ENCODE results near the gene AHCTF1. TPM values are rescaled to one million over a fixed set of nuclear protein-coding genes. Genes with fewer than 3 reads are reported as not detected.
"Not testable (repeated sequence)": the region's sequence is repeated elsewhere in the genome, so short reads cannot be mapped to it uniquely, and the experiment has no call there.

AHCTF1 gene
- total and polyA plus RNA-seq, 7 experiments from 2014 or later, result 19.0 to 66.5 (median 53.6) TPM

DNA sequence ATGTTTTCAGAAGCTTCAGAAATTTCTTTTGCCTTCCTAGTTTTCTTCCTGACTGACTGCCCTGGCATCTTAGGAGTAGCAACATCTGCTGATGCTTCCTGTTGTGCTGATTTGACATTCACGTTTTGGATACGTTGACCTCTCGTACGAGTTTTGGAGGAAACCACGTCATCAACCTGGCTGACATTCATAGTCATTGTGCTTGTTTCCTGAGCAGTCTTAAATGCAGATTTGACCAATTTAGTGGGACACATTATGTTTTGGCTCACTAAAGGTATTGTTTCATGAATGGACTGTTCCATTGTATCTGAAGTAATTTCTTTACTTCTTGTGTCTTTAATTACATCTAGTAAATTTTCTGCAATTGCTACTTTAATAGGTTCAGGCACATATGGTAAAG is 81.1 kb downstream of the AHCTF1 start:
- POLR2A ChIA-PET; H3K4me1 Mint-ChIP-seq; H3K9me3 Mint-ChIP-seq; H3K4me3 Mint-ChIP-seq; H3K27me3 Mint-ChIP-seq; H3K27ac Mint-ChIP-seq; H3K4me1 ChIP-seq (ENCODE audit: control insufficient read depth in 2 of 2, insufficient read depth in 2 of 2, low read length in 2 of 2); intact Hi-C loops (cut with micrococcal nuclease); H3K9me3 ChIP-seq (ENCODE audit: control insufficient read depth in 2 of 3, low read length in 3 of 3); CTCF ChIA-PET; H3K27ac ChIP-seq (ENCODE audit: low read depth, low read length); DNase-seq; ATAC-seq; H3K27me3 ChIP-seq (ENCODE audit: control insufficient read depth in 2 of 2, insufficient read depth in 2 of 2, low read length in 2 of 2); H3K4me3 ChIP-seq (ENCODE audit: low read length): not testable (repeated sequence)
- H3K36me3 Mint-ChIP-seq, result peaks cover 4 to 66% (median 42%) of the 10 kb centered on the region in 5 donors
- peaks cover 17 to 71% (median 26%) of the 10 kb centered on the region in 3 experiments for H3K36me3 ChIP-seq (ENCODE audit: control insufficient read depth in 2 of 3, insufficient read depth in 3 of 3, low read length in 3 of 3)

DNA sequence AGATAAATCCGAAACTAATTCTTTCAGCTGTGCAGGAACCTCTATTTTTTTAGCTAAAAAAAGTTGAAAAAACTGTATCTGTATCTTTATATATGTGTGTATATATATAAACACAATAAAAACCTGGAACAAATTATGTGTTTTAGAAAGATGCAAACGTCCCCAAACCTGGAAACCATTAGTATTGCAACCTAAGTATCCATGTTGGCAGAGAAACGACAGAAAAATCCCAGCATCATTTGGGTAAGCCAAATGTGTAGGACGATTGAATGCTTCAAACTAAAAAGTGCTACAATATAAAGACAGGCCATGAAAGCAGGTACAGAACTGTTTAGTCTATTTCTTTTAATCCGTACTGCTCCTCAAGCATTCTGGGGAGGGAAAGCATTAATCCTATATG is 87.9 kb downstream of the AHCTF1 start:
- Histone ChIP-seq H3K27me3 (ENCODE audit: control insufficient read depth in 2 of 2, insufficient read depth in 2 of 2, low read length in 2 of 2) (no peaks in the 10 kb centered on the region), H3K36me3 (ENCODE audit: control insufficient read depth in 2 of 3, insufficient read depth in 3 of 3, low read length in 3 of 3) (peaks cover 10 to 66% (median 10%) of the 10 kb centered on the region in 3 experiments), H3K27ac (ENCODE audit: low read depth, low read length) (no peak overlapping the region), H3K9me3 (ENCODE audit: control insufficient read depth in 2 of 3, low read length in 3 of 3) (no peaks in the 10 kb centered on the region), H3K4me1 (ENCODE audit: control insufficient read depth in 2 of 2, insufficient read depth in 2 of 2, low read length in 2 of 2) (no peaks in the 10 kb centered on the region), H3K4me3 (ENCODE audit: low read length) (no peak overlapping the region)
- Mint-ChIP-seq H3K36me3 (peaks cover 5 to 47% (median 32%) of the 10 kb centered on the region in 5 donors), H3K9me3 (peaks cover 0 to 2% (median 0%) of the 10 kb centered on the region in 11 donors), H3K27ac (no peak overlapping the region), H3K4me3 (no peak overlapping the region), H3K4me1 (peaks cover 0 to 5% (median 0%) of the 10 kb centered on the region in 7 donors), H3K27me3 (no peaks in the 10 kb centered on the region)
- ChIA-PET POLR2A (no interaction called here), CTCF (interaction anchor here (0.7 kb wide), 1 partner anchor 1499 kb away, joined by 3 read pairs; no protein-coding TSS in a partner anchor)
- ATAC-seq (no peak), DNase-seq (no peak)
- intact Hi-C loops (cut with micrococcal nuclease), result loop anchor here in 1 of 2 donors (10.0 kb wide), 1 partner anchor 59 kb away; no protein-coding TSS in a partner anchor

DNA sequence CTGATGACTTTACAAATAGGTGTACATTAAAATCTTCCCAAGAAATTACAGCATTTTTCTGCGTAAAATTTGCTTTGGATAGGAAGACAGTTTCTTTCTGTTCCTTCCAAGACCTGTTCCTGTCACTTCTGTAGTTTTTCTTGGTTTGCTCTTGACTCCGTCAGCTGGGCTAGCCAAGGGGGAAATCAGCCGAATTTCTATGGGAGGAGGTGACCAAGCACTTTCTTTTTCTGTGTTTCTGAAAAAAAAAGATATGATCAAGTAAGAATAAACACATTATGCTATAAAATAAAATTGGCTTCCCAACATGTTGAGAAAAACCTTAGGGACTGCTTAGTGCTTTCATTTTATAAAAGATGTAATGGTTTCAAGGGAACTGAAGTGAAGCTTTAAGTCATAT is 91.0 kb downstream of the AHCTF1 start:
- H3K4me1 Mint-ChIP-seq; H3K9me3 Mint-ChIP-seq; H3K27me3 Mint-ChIP-seq; H3K4me3 Mint-ChIP-seq; H3K4me1 ChIP-seq (ENCODE audit: control insufficient read depth in 2 of 2, insufficient read depth in 2 of 2, low read length in 2 of 2); POLR2A ChIA-PET; DNase-seq; H3K9me3 ChIP-seq (ENCODE audit: control insufficient read depth in 2 of 3, low read length in 3 of 3); CTCF ChIA-PET; H3K27ac Mint-ChIP-seq; H3K27me3 ChIP-seq (ENCODE audit: control insufficient read depth in 2 of 2, insufficient read depth in 2 of 2, low read length in 2 of 2); ATAC-seq; H3K27ac ChIP-seq (ENCODE audit: low read depth, low read length); H3K4me3 ChIP-seq (ENCODE audit: low read length): not testable (repeated sequence)
- H3K36me3 Mint-ChIP-seq, result peaks cover 5 to 32% (median 23%) of the 10 kb centered on the region in 5 donors
- peaks cover 9 to 38% (median 10%) of the 10 kb centered on the region in 3 experiments for H3K36me3 ChIP-seq (ENCODE audit: control insufficient read depth in 2 of 3, insufficient read depth in 3 of 3, low read length in 3 of 3)
- intact Hi-C loops (cut with micrococcal nuclease), result loop anchor here in 1 of 2 donors (10.0 kb wide), 1 partner anchor 56 kb away; no protein-coding TSS in a partner anchor

DNA sequence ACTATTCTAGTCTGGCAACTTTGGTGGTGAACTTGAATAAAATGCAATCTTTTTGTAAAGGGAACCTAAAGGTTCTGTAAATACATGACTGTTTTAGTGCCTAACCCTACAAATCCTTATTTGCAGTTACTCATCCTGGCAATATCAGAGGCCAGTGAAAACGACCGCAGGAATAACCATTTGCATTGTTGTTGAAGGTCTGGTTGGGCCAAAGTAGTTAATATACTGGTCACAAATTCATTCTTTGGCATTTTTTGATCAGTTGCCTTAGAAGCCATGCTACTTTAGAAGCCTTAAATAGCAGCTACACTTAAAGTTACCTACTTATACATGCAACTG is 93.7 kb downstream of the AHCTF1 start:
- Mint-ChIP-seq H3K9me3 (peaks cover 0 to 1% (median 0%) of the 10 kb centered on the region in 11 donors), H3K4me1 (peaks cover 0 to 6% (median 0%) of the 10 kb centered on the region in 7 donors), H3K27me3 (peaks cover 0 to 7% (median 0%) of the 10 kb centered on the region in 5 donors), H3K4me3 (no peak overlapping the region), H3K36me3 (peaks cover 4 to 20% (median 16%) of the 10 kb centered on the region in 5 donors), H3K27ac (no peak overlapping the region)
- Histone ChIP-seq H3K9me3 (ENCODE audit: control insufficient read depth in 2 of 3, low read length in 3 of 3) (no peaks in the 10 kb centered on the region), H3K27me3 (ENCODE audit: control insufficient read depth in 2 of 2, insufficient read depth in 2 of 2, low read length in 2 of 2) (no peaks in the 10 kb centered on the region), H3K36me3 (ENCODE audit: control insufficient read depth in 2 of 3, insufficient read depth in 3 of 3, low read length in 3 of 3) (peaks cover 4 to 18% (median 10%) of the 10 kb centered on the region in 3 experiments), H3K4me3 (ENCODE audit: low read length) (no peak overlapping the region), H3K4me1 (ENCODE audit: control insufficient read depth in 2 of 2, insufficient read depth in 2 of 2, low read length in 2 of 2) (no peaks in the 10 kb centered on the region), H3K27ac (ENCODE audit: low read depth, low read length) (no peak overlapping the region)
- intact Hi-C loops (cut with micrococcal nuclease), result no loop called here
- ChIA-PET POLR2A (no interaction called here), CTCF (no interaction called here)
- DNase-seq (no peak), ATAC-seq (no peak)

DNA sequence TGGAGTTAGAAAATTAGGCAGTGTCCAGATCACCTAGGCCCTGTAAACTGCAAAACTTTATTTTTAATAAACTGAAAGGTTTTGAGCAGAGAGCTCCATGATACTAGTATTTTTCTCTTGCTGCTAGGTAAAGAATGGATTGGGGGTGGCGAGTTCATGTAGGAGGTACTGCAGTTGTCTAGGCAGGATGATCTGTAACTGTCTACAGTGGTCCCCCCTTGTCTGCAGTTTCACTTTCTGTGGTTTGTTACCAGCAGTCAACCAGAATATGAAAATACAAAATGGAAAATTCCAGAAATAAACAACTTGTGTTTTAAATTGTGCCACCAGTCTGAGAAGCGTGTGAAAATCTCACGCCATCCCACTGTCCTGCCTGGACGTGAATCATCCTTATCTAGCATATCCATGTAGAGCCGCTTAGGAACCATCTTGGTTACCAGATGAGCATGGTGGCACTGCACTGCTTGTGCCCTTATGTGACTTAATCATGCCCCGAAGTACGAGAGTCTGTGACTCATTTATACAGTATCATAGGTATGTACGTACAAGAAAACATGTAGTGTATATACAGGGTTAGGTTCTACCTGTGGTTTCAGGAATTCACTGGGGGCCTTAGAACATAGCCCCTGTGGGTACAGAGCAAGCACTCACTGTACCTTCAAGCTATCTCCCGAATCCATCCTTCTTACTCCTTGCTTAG is 94.2 kb downstream of the AHCTF1 start:
- no peak overlapping the region for H3K27ac ChIP-seq (ENCODE audit: low read depth, low read length)
- no peaks in the 10 kb centered on the region for H3K9me3 Mint-ChIP-seq
- H3K4me1 ChIP-seq (ENCODE audit: control insufficient read depth in 2 of 2, insufficient read depth in 2 of 2, low read length in 2 of 2), result no peaks in the 10 kb centered on the region
- peaks cover 0 to 7% (median 0%) of the 10 kb centered on the region in 5 donors for H3K27me3 Mint-ChIP-seq
- peaks cover 0 to 15% (median 11%) of the 10 kb centered on the region in 5 donors for H3K36me3 Mint-ChIP-seq
- no peak overlapping the region for H3K4me3 Mint-ChIP-seq
- intact Hi-C loops (cut with micrococcal nuclease), result no loop called here
- CTCF ChIA-PET, result no interaction called here
- H3K4me1 Mint-ChIP-seq, result peaks cover 0 to 6% (median 0%) of the 10 kb centered on the region in 7 donors
- DNase-seq (no peak), ATAC-seq (no peak)
- peak overlapping the region in 2 of 9 donors; percentile 9 to 52 for H3K27ac Mint-ChIP-seq
- no peak overlapping the region for H3K4me3 ChIP-seq (ENCODE audit: low read length)
- POLR2A ChIA-PET, result no interaction called here
- H3K27me3 ChIP-seq (ENCODE audit: control insufficient read depth in 2 of 2, insufficient read depth in 2 of 2, low read length in 2 of 2), result no peaks in the 10 kb centered on the region
- no peaks in the 10 kb centered on the region for H3K9me3 ChIP-seq (ENCODE audit: control insufficient read depth in 2 of 3, low read length in 3 of 3)
- H3K36me3 ChIP-seq (ENCODE audit: control insufficient read depth in 2 of 3, insufficient read depth in 3 of 3, low read length in 3 of 3), result peaks cover 4 to 13% (median 6%) of the 10 kb centered on the region in 3 experiments

DNA sequence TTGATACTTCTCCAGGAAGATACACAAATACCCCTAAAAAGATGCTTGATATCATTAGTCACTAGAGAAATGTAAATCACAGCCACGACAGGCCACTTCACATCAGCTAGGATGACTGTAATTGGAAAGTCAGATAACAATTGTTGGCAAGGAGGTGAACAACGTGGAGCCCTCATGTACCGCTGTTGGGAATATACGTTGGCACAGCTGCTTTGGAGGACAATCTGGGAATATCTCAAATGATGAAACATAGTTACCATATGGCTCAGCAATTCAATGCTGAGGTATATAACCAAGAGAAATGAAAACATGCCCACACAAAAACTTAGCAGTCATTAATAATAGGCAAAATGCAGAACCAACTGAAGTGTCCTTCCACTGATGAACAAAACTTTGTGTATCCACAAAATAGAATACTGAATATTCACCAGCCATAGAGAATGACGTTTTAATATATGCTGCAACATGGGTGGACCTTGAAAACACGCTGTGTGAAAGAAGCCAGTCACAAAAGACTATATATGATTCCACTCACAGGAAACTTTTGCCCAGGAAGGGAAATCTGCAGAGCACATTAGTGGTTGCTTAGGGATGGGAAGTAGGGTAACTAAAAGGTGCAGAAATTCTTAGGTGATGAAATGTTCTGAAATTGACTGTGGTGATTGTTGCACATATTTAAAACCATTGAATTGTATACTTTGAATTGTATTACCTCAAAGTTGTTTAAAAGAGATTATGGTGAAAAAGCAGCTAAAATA is 95.4 kb downstream of the AHCTF1 start:
- no peaks in the 10 kb centered on the region for H3K9me3 Mint-ChIP-seq
- ChIA-PET POLR2A (no interaction called here), CTCF (no interaction called here)
- Histone ChIP-seq H3K27me3 (ENCODE audit: control insufficient read depth in 2 of 2, insufficient read depth in 2 of 2, low read length in 2 of 2) (no peaks in the 10 kb centered on the region), H3K4me3 (ENCODE audit: low read length) (no peak overlapping the region), H3K36me3 (ENCODE audit: control insufficient read depth in 2 of 3, insufficient read depth in 3 of 3, low read length in 3 of 3) (peaks cover 4 to 10% (median 5%) of the 10 kb centered on the region in 3 experiments), H3K9me3 (ENCODE audit: control insufficient read depth in 2 of 3, low read length in 3 of 3) (no peaks in the 10 kb centered on the region), H3K4me1 (ENCODE audit: control insufficient read depth in 2 of 2, insufficient read depth in 2 of 2, low read length in 2 of 2) (no peaks in the 10 kb centered on the region), H3K27ac (ENCODE audit: low read depth, low read length) (no peak overlapping the region)
- no peak overlapping the region for H3K4me3 Mint-ChIP-seq
- H3K27ac Mint-ChIP-seq, result no peak overlapping the region
- H3K36me3 Mint-ChIP-seq, result peaks cover 0 to 15% (median 11%) of the 10 kb centered on the region in 5 donors
- peaks cover 0 to 14% (median 9%) of the 10 kb centered on the region in 5 donors for H3K27me3 Mint-ChIP-seq
- H3K4me1 Mint-ChIP-seq, result peaks cover 0 to 6% (median 0%) of the 10 kb centered on the region in 7 donors
- DNase-seq, result no peak
- ATAC-seq, result no peak
- intact Hi-C loops (cut with micrococcal nuclease), result no loop called here

Measured in naive thymus-derived CD4-positive, alpha-beta T cell (primary cell).